GM19397 (cell line): ENCODE measurements around the gene NOSTRIN.

Source experiments
- ATAC-seq: cut with Tn5 transposase; IDR thresholded peaks from one replicate; pipeline ENCODE4 v1.9.1; 2021; ENCODE audit warnings: mild to moderate bottlenecking, moderate library complexity; ENCODE audit not compliant: unreplicated experiment

The NOSTRIN gene

GRCh38 chr2:168814939-168815907 lies 12.8 kb downstream of the NOSTRIN start:
- no peak for ATAC-seq

- ATAC-seq = no peak
These were observed 13.9 kb downstream of the NOSTRIN start for GRCh38 chr2:168816369-168816768.

- no peak for ATAC-seq
These were observed 16.7 kb downstream of the NOSTRIN start for GRCh38 chr2:168819050-168819715.

GRCh38 chr2:168819829-168820489 lies 17.5 kb downstream of the NOSTRIN start:
- no peak for ATAC-seq

GRCh38 chr2:168821577-168821976 lies 19.1 kb downstream of the NOSTRIN start:
- ATAC-seq = no peak

- ATAC-seq = no peak
These were observed 19.6 kb downstream of the NOSTRIN start for GRCh38 chr2:168821992-168822391.

GRCh38 chr2:168825126-168825525 lies 22.7 kb downstream of the NOSTRIN start:
- ATAC-seq = no peak

GRCh38 chr2:168830958-168831357 lies 28.5 kb downstream of the NOSTRIN start:
- no peak for ATAC-seq

- no peak for ATAC-seq
These were observed 29.2 kb downstream of the NOSTRIN start for GRCh38 chr2:168831662-168832061.

- ATAC-seq = no peak
These were observed 33.5 kb downstream of the NOSTRIN start for GRCh38 chr2:168835969-168836368.

- no peak for ATAC-seq
These were observed 39.0 kb downstream of the NOSTRIN start for GRCh38 chr2:168841445-168841844.

GRCh38 chr2:168843253-168843652 lies 40.8 kb downstream of the NOSTRIN start:
- ATAC-seq = no peak

GRCh38 chr2:168848225-168848624 lies 45.8 kb downstream of the NOSTRIN start:
- no peak for ATAC-seq

GRCh38 chr2:168849610-168850009 lies 47.2 kb downstream of the NOSTRIN start:
- no peak for ATAC-seq

- ATAC-seq = no peak
These were observed 48.4 kb downstream of the NOSTRIN start for GRCh38 chr2:168850846-168851245.

- no peak for ATAC-seq
These were observed 49.4 kb downstream of the NOSTRIN start for GRCh38 chr2:168851674-168852320.

- ATAC-seq = no peak
These were observed 50.0 kb downstream of the NOSTRIN start for GRCh38 chr2:168852481-168852880.

GRCh38 chr2:168853471-168853870 lies 51.0 kb downstream of the NOSTRIN start:
- no peak for ATAC-seq

GRCh38 chr2:168854651-168855050 lies 52.2 kb downstream of the NOSTRIN start:
- ATAC-seq = no peak

GRCh38 chr2:168855601-168856000 lies 53.2 kb downstream of the NOSTRIN start:
- ATAC-seq = no peak

- ATAC-seq = no peak
These were observed 55.7 kb downstream of the NOSTRIN start for GRCh38 chr2:168858146-168858545.
